Activated CD8-positive, alpha-beta memory T cell treated with anti-CD3 and anti-CD28 coated beads for 1 hour (primary cell): ENCODE measurements around the gene RIMBP2.
"Not testable (repeated sequence)": the region's sequence is repeated elsewhere in the genome, so short reads cannot be mapped to it uniquely, and the experiment has no call there.

Experiments used
- DNase-seq, 2 donors: peaks; one replicate each; pipeline ENCODE4 v3.0.0-alpha.2; 2020; ENCODE audit warnings: low read depth in 1 of 2; ENCODE audit errors: extremely low read depth in 1 of 2

The RIMBP2 gene

GRCh38 chr12:130706885-130707570 is 9.1 kb downstream of the RIMBP2 start:
- no peak for DNase-seq

GRCh38 chr12:130706311-130706710 is 9.8 kb downstream of the RIMBP2 start:
- no peak for DNase-seq

- DNase-seq, result no peak
Observed at GRCh38 chr12:130705178-130705822, 10.8 kb downstream of the RIMBP2 start.

GRCh38 chr12:130704606-130705005 is 11.5 kb downstream of the RIMBP2 start:
- DNase-seq, result no peak

GRCh38 chr12:130703733-130704375 is 12.2 kb downstream of the RIMBP2 start:
- no peak for DNase-seq

GRCh38 chr12:130702966-130703732 is 12.9 kb downstream of the RIMBP2 start:
- DNase-seq, result no peak

GRCh38 chr12:130701402-130701744 is 14.7 kb downstream of the RIMBP2 start:
- no peak for DNase-seq

- no peak for DNase-seq
Observed at GRCh38 chr12:130700492-130701401, 15.4 kb downstream of the RIMBP2 start.

GRCh38 chr12:130698106-130698505 is 18.0 kb downstream of the RIMBP2 start:
- DNase-seq, result no peak

- DNase-seq, result no peak
Observed at GRCh38 chr12:130696379-130697100, 19.6 kb downstream of the RIMBP2 start.

- DNase-seq, result no peak
Observed at GRCh38 chr12:130695061-130695460, 21.0 kb downstream of the RIMBP2 start.

GRCh38 chr12:130689408-130690405 is 26.4 kb downstream of the RIMBP2 start:
- no peak for DNase-seq

- DNase-seq, result not testable (repeated sequence)
Observed at GRCh38 chr12:130688999-130689398, 27.1 kb downstream of the RIMBP2 start.

- DNase-seq, result no peak
Observed at GRCh38 chr12:130687796-130688778, 28.0 kb downstream of the RIMBP2 start.

GRCh38 chr12:130687190-130687589 is 28.9 kb downstream of the RIMBP2 start:
- no peak for DNase-seq

- DNase-seq, result no peak
Observed at GRCh38 chr12:130686511-130686991, 29.5 kb downstream of the RIMBP2 start.

GRCh38 chr12:130685850-130686249 is 30.2 kb downstream of the RIMBP2 start:
- DNase-seq, result no peak
